ENCODE results near the gene MAPKAP1.

DNA sequence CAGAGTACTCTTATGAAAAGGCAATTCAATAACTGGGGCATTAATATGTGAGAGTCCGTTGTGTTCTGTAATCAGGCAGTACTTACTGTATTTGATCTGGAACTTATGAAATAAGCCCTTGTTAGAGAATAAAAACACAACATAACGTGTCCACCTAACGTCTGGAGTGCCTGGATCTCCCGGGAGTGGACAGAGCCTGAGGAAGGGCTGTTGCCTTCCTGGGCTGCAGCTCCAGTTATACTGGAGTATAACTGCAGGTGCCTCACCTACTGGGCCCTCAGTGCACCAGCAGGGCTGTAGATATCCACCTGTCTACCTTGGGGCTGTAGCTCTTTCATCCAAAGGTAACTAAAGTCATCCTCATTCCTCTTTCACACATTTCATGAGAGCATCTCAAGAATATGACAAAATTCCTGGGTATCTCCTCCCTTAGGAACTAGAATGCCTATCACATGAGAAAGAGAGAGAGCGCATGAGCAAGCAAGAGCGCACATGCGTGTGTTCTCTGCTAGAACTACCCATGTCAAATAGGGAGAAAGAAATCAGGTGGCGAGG is 245.3 kb downstream of the MAPKAP1 start:
- TF ChIP-seq, protein P1, sequence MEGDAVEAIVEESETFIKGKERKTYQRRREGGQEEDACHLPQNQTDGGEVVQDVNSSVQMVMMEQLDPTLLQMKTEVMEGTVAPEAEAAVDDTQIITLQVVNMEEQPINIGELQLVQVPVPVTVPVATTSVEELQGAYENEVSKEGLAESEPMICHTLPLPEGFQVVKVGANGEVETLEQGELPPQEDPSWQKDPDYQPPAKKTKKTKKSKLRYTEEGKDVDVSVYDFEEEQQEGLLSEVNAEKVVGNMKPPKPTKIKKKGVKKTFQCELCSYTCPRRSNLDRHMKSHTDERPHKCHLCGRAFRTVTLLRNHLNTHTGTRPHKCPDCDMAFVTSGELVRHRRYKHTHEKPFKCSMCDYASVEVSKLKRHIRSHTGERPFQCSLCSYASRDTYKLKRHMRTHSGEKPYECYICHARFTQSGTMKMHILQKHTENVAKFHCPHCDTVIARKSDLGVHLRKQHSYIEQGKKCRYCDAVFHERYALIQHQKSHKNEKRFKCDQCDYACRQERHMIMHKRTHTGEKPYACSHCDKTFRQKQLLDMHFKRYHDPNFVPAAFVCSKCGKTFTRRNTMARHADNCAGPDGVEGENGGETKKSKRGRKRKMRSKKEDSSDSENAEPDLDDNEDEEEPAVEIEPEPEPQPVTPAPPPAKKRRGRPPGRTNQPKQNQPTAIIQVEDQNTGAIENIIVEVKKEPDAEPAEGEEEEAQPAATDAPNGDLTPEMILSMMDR (IDR thresholded peaks at IDR 0.05; ENCODE audit: poor library complexity, severe bottlenecking): no peak
- no peak for TF ChIP-seq POLR2AphosphoS5 (IDR thresholded peaks at IDR 0.05)
